GM18526 (cell line): ENCODE measurements around the gene PCK2.

Source experiments
- POLR2A ChIP-seq: IDR thresholded peaks from 3 replicates; pipeline ENCODE4 v1.6.1; 2011; ENCODE audit not compliant: insufficient read length; ENCODE audit errors: extremely low read depth

PCK2 gene

GRCh38 chr14:24114532-24115421, 20.7 kb downstream of the PCK2 start, which contains the start of the genes DCAF11 and NRL:
TSS of gene DCAF11 (plus strand) at chr14:24114777. CDS start at chr14:24115595, 818 bp downstream.
TSS of gene NRL (minus strand) at chr14:24114949. CDS start at chr14:24082848, 32,101 bp downstream.
- TF ChIP-seq POLR2A, result peak; percentile 9

- TF ChIP-seq POLR2A, result no peak
Observed at GRCh38 chr14:24115422-24116127, 21.5 kb downstream of the PCK2 start.

GRCh38 chr14:24116128-24116814, 22.2 kb downstream of the PCK2 start:
- TF ChIP-seq POLR2A, result no peak

GRCh38 chr14:24117179-24117578, 23.1 kb downstream of the PCK2 start:
- no peak for TF ChIP-seq POLR2A

GRCh38 chr14:24119691-24120090, 25.6 kb downstream of the PCK2 start:
- no peak for TF ChIP-seq POLR2A

GRCh38 chr14:24121210-24121609, 27.1 kb downstream of the PCK2 start:
- no peak for TF ChIP-seq POLR2A

GRCh38 chr14:24122416-24122815, 28.3 kb downstream of the PCK2 start:
- no peak for TF ChIP-seq POLR2A

- TF ChIP-seq POLR2A, result no peak
Observed at GRCh38 chr14:24122898-24123297, 28.8 kb downstream of the PCK2 start.

GRCh38 chr14:24123424-24124417, 29.6 kb downstream of the PCK2 start:
- TF ChIP-seq POLR2A, result no peak

GRCh38 chr14:24126939-24127338, 32.8 kb downstream of the PCK2 start:
- no peak for TF ChIP-seq POLR2A

GRCh38 chr14:24127673-24128072, 33.6 kb downstream of the PCK2 start:
- TF ChIP-seq POLR2A, result no peak

GRCh38 chr14:24129410-24129998, 35.4 kb downstream of the PCK2 start:
- TF ChIP-seq POLR2A, result no peak

- no peak for TF ChIP-seq POLR2A
Observed at GRCh38 chr14:24130380-24130716, 36.2 kb downstream of the PCK2 start, which contains the start of gene FITM1. TSS of gene FITM1 (plus strand) at chr14:24130659. CDS start at chr14:24131564, 905 bp downstream.

GRCh38 chr14:24130717-24131548, 36.8 kb downstream of the PCK2 start:
- no peak for TF ChIP-seq POLR2A
